ENCODE measurements around the gene DENND4A.
"Not testable (repeated sequence)": the region's sequence is repeated elsewhere in the genome, so short reads cannot be mapped to it uniquely, and the experiment has no call there.

DENND4A gene

DNA sequence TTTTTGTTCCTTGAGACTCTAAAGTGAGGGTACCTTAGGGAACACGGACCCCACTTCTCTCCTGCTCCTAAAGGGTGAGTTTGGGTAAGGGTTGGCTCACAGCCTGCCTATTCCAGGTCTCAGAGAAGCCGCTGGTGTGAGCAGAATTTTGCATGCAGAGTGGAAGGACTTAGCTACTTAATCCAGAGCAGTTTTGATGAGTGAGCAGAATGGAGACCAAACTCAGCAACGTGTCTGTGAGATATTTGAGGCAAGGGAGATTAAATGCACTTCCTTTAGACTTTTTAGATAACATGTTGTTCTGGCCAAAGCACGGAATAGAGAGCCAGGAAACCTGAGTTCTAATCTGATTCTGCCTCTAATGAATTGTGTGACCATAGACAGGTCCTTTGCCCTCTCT is 165.2 kb downstream of the DENND4A start:
- DNase-seq, result no peak

DNA sequence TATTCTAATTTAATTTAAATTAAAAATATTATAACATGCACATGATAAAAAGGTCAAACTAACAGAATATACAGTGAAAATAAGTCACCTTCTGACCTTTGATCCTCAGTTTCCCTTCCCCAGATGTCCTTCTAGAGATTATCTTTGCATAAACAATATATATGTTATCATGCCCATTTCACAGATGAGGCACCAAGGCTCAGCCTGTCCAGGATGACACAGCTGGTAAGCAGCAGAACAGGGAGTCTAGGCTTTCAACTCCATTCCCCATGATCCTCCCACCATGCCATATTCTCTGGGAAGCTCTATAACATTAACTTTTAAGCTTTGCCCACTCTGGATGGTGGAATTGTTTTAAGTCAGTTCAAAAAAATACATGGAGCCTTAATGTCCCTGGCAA is 169.0 kb downstream of the DENND4A start:
- no peak for DNase-seq

DNA sequence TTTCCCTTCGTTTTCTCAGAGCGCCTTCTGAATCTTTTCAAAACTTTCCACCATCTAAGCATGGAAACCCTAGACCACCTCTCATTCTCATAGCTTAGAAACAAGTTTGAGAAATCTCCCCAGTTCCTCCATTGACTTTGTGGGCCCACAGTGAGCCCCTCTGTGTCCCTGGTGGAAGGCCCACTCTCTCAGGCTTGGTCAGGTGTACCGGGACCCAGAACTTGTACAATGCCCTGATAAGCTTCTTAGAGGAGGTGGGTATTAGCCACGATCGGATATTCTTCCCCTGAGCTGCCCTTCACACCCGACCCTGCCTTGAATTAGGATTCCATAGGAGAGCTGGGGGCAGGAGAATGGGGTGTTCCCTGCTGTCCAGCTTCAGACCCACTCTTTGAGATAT is 170.5 kb downstream of the DENND4A start, which contains the start of gene SLC24A1:
Gene SLC24A1, plus strand, starts transcription at position 301 of the 400 bp plus-strand sequence. CDS start 2,143 bp downstream, outside the sequence.
- DNase-seq, result no peak

DNA sequence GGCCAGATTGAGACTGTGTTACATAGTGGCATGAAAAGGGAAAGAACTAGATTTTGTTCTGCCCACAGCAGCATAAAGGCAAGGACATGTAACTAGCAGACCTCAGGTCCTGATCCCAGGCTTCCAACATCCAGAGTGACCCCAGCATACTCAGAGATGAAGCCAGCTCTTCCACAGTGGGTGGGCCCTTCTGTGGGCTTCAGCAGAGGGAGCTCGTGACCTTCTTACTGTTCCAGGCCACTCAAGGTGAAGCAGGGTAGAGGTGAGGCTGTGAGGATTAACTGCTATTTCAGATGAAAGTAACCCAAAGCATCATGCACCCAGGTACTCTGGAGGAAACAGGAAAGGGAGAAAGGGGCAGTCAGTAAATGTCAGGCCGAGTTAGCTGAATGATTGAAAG is 171.3 kb downstream of the DENND4A start:
- no peak for DNase-seq

DNA sequence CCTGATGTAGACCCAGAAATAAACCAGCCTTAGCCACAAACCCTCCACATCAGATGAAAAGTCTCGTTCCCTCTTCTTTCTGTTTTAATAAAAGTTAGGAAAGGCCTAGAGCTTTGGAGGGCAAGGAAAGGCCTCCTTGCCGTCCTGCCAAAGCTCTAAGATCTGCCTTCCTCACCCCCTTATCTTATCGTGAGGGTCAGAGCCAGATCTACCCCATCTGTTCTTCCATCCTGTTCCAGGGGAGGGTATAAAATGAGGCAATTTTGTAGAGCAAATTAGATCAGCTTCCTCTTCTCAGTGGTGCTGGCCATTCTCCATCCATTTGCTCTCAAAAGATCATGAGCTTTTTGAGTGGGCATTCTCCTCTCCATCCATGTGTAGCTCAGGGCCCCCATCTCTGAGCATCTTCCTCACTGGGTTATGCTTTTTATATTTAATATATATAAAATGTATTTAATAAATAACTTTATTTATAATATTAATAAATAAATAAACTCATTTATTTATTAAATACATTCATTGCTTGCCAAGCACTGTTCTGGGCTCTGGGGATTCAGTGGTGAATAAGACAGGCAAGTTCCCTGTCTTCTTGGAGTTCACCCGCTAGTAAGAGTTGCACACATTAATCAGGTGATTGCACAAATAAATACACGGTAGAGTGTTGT is 172.3 kb downstream of the DENND4A start:
- no peak for DNase-seq

DNA sequence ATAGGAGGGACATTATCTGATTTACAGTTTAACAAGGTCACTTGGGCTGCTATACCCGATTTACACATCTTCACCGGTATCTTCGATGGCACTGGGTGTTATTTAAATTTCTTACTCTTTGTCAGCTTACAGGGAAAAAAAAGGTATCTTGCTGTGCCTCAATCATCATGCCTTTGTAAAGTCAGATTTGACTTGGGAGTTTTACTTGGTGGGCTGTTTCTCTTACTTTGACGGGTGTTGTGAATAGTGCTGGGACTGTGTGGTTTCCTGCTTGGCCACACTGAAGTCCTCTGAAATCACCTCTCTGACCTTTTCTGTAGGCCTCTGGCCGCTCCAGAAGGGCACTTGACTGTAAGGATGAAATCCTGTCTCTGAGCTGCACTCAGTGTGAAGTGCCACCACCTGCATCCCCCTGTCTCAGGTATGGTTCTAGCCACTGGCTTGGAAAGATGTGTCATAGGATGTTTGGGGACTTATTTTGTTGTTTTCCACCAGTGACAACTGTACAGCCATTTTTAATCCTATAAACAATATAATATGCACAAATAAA is 173.5 kb downstream of the DENND4A start:
- no peak for DNase-seq

DNA sequence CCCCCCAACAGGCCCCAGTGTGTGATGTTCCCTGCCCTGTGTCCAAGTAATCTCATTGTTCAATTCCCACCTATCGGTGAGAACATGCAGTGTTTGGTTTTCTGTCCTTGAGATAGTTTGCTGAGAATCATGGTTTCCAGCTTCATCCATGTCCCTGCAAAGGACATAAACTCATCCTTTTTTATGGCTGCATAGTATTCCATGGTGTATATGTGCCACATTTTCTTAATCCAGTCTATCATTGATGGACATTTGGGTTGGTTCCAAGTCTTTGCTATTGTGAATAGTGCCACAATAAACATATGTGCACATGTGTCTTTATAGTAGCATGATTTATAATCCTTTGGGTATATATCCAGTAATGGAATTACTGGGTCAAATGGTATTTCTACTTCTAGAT is 176.2 kb downstream of the DENND4A start:
- DNase-seq, result not testable (repeated sequence)

DNA sequence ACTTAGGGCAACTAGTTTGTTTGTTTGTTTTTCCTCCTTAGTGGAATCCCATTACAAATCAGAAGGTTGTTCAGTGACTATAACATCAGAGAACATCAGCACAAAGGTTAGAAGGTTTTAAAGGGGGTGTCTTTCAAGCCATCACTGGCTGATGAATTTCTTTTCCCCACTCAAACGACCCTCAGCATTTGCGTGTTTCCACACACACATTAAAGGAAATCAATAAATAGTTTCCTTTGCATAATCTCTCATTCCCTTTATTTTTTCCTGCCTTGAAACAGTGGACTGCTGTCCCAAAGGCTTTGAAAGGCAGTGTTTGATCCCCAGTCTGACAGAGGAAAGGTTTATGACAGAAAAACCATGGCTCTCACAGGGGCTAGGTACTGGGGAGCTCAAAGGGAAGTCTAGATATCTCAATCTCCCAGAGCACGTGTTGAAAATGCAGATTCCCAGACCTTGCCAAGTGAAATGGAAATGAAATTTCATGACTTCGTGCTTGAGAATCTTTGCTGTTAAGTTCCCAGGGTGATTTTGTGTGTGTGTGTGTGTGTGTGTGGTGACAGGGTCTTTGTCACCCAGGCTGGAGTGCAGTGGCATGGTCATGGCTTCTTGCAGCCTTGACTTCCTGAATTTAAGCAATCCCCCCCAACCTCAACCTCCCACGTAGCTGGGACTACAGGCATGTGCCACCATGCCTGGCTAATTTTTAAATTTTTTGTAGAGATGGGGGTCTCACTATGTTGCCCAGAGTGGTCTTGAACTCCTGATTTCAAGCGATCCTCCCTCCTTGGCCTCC is 178.9 kb downstream of the DENND4A start:
- no peak for DNase-seq

DNA sequence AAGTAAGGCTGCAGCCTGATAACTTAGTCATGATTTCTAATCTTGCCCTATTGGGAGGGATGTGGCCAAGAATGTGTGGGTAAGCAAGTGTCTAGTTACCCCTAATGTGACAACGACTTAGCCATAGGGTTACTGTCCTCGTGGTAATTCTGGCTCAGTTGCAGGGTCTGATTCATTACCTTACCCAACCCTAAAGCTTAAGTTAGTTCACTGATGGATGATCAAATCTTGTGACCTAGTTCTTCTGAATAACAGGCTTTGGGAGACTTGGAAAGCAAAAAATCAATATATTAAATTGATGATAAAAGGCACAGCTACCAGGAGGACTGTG is 179.5 kb downstream of the DENND4A start:
- no peak for DNase-seq

DNA sequence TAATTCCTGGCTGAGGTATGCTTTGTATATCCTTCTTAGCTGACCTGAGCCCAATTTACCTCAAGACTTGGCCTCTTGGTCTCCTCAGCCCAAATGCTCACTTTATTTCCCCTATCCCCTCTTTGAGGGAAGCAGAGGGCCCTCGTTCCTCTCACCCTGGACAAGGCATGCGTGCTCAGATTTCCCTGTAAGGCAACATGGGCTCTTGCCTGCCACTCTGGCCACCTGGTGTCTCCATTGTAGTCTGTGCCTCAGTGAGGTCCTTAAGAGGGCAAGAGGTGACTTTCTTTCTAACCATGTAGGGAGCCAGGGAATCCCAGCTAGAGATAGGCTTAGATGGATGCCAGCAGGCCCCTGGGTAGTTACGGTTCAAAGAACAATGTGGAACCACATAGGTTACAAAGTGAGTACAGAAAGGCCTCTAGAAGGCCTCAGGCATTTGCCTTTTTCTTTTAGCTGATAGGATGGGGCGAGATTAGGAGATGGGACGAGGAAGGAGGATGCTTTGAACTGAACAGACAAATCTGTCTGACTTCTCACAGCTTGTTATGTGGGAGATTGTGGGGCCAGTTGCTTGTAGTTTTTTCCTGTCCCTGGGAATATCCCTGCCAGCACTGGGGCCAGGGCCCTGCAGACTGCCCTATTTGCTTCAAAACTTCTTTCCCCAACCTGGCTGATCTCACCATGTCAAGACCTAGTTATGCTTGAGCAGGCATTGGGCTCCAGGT is 180.0 kb downstream of the DENND4A start:
- DNase-seq, result no peak

DNA sequence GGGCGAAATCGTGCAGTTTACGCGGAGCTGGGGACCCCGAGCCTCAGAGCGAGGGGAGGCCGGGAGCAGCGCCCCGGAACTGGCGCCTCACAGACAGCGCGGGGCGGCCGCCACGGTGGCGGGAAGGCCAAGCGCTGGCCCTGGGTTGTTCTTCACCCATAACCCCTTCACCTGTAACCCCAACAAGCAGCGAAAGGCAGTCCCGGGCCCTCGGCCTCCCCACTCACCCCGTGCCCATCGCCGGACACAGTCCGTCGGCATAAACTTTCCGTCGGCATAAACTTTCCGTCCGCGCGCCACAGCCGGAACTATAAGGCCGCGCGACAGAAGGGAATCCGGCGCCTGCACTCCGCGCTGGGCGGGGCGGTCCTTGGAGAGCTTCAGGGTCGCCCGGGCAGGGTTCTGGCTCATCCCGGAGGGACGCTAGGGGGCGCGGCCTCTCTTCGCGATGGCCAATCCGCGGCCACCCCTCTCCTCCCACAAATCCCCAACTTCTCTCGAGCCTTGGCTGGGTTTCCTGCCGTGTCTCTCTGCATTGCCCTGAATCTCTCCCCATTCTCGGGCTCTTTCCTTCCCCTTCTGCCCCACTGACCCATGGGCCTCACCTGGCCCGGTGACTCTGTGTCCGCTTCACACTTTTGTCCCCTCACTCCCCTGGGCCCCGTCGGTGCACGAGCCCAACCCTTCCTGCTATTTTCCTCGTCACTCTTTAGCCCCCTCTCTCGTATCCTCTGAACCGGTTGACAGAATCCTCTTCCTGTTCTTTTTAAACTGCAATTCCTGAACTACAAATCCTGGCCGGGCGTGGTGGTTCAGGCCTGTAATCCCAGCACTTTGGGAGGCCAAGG is 181.0 kb downstream of the DENND4A start, which contains the start of gene INTS14:
Gene INTS14, minus strand, starts transcription at position 261 of the 848 bp plus-strand sequence. CDS start 3,751 bp downstream, outside the sequence.
- DNase-seq, result peak; percentile 93

All from CD4-positive, alpha-beta T cell treated with Interleukin-17A for 1 hour (primary cell).